Transverse colon (tissue), 4 donors: ENCODE data around the gene TMEM92. TPM values are rescaled to one million over a fixed set of nuclear protein-coding genes. Genes with fewer than 3 reads are reported as not detected.

Experiments used
- DNase-seq: peaks from one replicate; pipeline ENCODE4 v3.0.0-alpha.2; 2019
- H3K27ac ChIP-seq, 4 donors: fragments of 200-600 bp; sonication (generic); 2 replicates each; pipeline ENCODE4 v1.5.1; 2016 to 2018; ENCODE audit warnings: inconsistent platforms in 4 of 4
- H3K27me3 ChIP-seq: fragments of 200-600 bp; sonication (generic); 2 replicates; pipeline ENCODE4 v1.5.1; 2017; ENCODE audit warnings: inconsistent platforms
- H3K36me3 ChIP-seq, 4 donors: fragments of 200-600 bp; sonication (generic); 2 replicates each; pipeline ENCODE4 v1.5.1; 2017 to 2019; ENCODE audit warnings: inconsistent platforms in 4 of 4
- H3K4me1 ChIP-seq, 4 donors: fragments of 200-600 bp; sonication (generic); 2 replicates each; pipeline ENCODE4 v1.5.1; 2017 to 2020; ENCODE audit warnings: inconsistent platforms in 4 of 4
- H3K4me3 ChIP-seq, 4 donors: fragments of 200-600 bp; sonication (generic); 1 replicate in 1 of 4; 2 replicates in 3 of 4; pipeline versions ENCODE4 v1.5.1 to v1.6.1; 2017 to 2019; ENCODE audit warnings: inconsistent platforms in 4 of 4
- H3K9me3 ChIP-seq, 2 donors: fragments of 200-600 bp; sonication (generic); 2 replicates each; pipeline ENCODE4 v1.5.1; 2017 to 2019; ENCODE audit warnings: inconsistent platforms in 2 of 2
- CTCF ChIP-seq, 5 experiments: fragments of 200-600 bp in 3 of 5; fragments of 450-650 bp in 2 of 5; sonication (generic) in 3 of 5; IDR thresholded peaks; 1 replicate in 2 of 5; 2 replicates in 3 of 5; pipeline ENCODE4 v1.5.1; 2016 to 2017; ENCODE audit warnings: antibody characterized with exemption in 5 of 5, inconsistent platforms in 3 of 5, mild to moderate bottlenecking in 2 of 5, moderate library complexity in 1 of 5
- EP300 ChIP-seq: sonication (generic); formaldehyde crosslinking; IDR thresholded peaks from one replicate; pipeline ENCODE4 v1.6.1; 2017; ENCODE audit warnings: antibody characterized with exemption, low read depth
- POLR2A ChIP-seq: fragments of 450-650 bp; IDR thresholded peaks from one replicate; pipeline ENCODE4 v1.6.1; 2016; ENCODE audit warnings: antibody characterized with exemption, mild to moderate bottlenecking, moderate library complexity
- POLR2AphosphoS5 ChIP-seq, 3 donors: sonication (generic); formaldehyde crosslinking; IDR thresholded peaks; one replicate each; pipeline ENCODE4 v1.6.1; 2016; ENCODE audit warnings: antibody characterized with exemption in 3 of 3
- WGBS, 2 donors: methylation state at CpG; one replicate each; pipeline ENCODE4 v1.1.5; 2018; ENCODE audit warnings: low coverage in 1 of 2; 5-methylcytosine and 5-hydroxymethylcytosine counted together
- in situ Hi-C, 4 donors: fragments of 200-750 bp; cut with MboI; loops; one replicate each; pipeline versions ENCODE4 v1.15.0 to v1.15.1; 2017; ENCODE audit warnings: low sequenced_read_pairs in 3 of 4, low pct_ligation_motif_present in 1 of 4, low pct_unique_long_range_greater_than_20kb in 1 of 4
- intact Hi-C: fragments of 100-400 bp; cut with DNase I; formaldehyde crosslinking; loops from one replicate; pipeline ENCODE4 v1.15.1; 2023; ENCODE audit warnings: low total_unique reads
- total RNA-seq, 4 donors: library from RNA; depleted of rRNA; stranded (reverse); fragments of >200 nt; gene quantifications; one replicate each; pipeline ENCODE4 v1.1.0, GENCODE V29; 2016

The TMEM92 gene
- total RNA-seq, 4 donors from 2014 or later, result 1.9 to 3.7 TPM; not detected in 2

GRCh38 chr17:50308666-50309065 lies 34.4 kb downstream of the TMEM92 start:
- Histone ChIP-seq H3K36me3 (no peaks in the 10 kb centered on the region), H3K27me3 (no peaks in the 10 kb centered on the region), H3K9me3 (no peaks in the 10 kb centered on the region), H3K4me1 (peaks cover 0 to 22% (median 8%) of the 10 kb centered on the region in 4 donors), H3K27ac (peak overlapping the region in 1 of 4 donors; percentile 31), H3K4me3 (no peak overlapping the region)
- WGBS, 2 donors, result 83 to 85% methylated on average over 4 of the region's 4 CpGs
- in situ Hi-C loops (no loop called here), intact Hi-C loops (no loop called here)
- DNase-seq, result no peak
- TF ChIP-seq POLR2A (no peak), CTCF (IDR thresholded peaks at IDR 0.05) (no peak), EP300 (no peak), POLR2AphosphoS5 (IDR thresholded peaks at IDR 0.05) (no peak)

GRCh38 chr17:50310455-50311111 lies 36.3 kb downstream of the TMEM92 start:
- TF ChIP-seq EP300, result no peak
- TF ChIP-seq POLR2AphosphoS5 (IDR thresholded peaks at IDR 0.05), result no peak
- TF ChIP-seq CTCF (IDR thresholded peaks at IDR 0.05), result no peak
- TF ChIP-seq POLR2A, result no peak
- intact Hi-C loops (no loop called here), in situ Hi-C loops (no loop called here)
- WGBS, 2 donors, result 39 to 48% methylated on average over 3 of the region's 3 CpGs
- DNase-seq, result no peak
- Histone ChIP-seq H3K4me1 (peaks cover 0 to 8% (median 0%) of the 10 kb centered on the region in 4 donors), H3K9me3 (no peaks in the 10 kb centered on the region), H3K4me3 (no peak overlapping the region), H3K36me3 (no peaks in the 10 kb centered on the region), H3K27ac (no peak overlapping the region), H3K27me3 (no peaks in the 10 kb centered on the region)

GRCh38 chr17:50311112-50311460 lies 36.8 kb downstream of the TMEM92 start:
- TF ChIP-seq CTCF (IDR thresholded peaks at IDR 0.05), result no peak
- TF ChIP-seq EP300, result no peak
- no peak for TF ChIP-seq POLR2A
- no peak for TF ChIP-seq POLR2AphosphoS5 (IDR thresholded peaks at IDR 0.05)
- in situ Hi-C loops, result no loop called here

GRCh38 chr17:50311483-50311882 lies 37.2 kb downstream of the TMEM92 start:
- intact Hi-C loops, result no loop called here
- WGBS, 2 donors, result 57% methylated on average over 4 of the region's 4 CpGs; no CpG with 5 or more reads in 1 of the 2 donors
- no peak for DNase-seq
- TF ChIP-seq CTCF (IDR thresholded peaks at IDR 0.05) (no peak), POLR2A (no peak), EP300 (no peak), POLR2AphosphoS5 (IDR thresholded peaks at IDR 0.05) (no peak)
- no peaks in the 10 kb centered on the region for H3K27me3 ChIP-seq
- H3K9me3 ChIP-seq, result no peaks in the 10 kb centered on the region
- in situ Hi-C loops, result no loop called here
- no peak overlapping the region for H3K4me3 ChIP-seq
- H3K4me1 ChIP-seq, result peaks cover 0 to 8% (median 0%) of the 10 kb centered on the region in 4 donors
- no peaks in the 10 kb centered on the region for H3K36me3 ChIP-seq
- no peak overlapping the region for H3K27ac ChIP-seq

More at GRCh38 chr17:50311112-50311460, 36.8 kb downstream of the TMEM92 start:
- intact Hi-C loops, result no loop called here
- Histone ChIP-seq H3K27ac (no peak overlapping the region), H3K9me3 (no peaks in the 10 kb centered on the region), H3K4me1 (peaks cover 0 to 8% (median 0%) of the 10 kb centered on the region in 4 donors), H3K4me3 (no peak overlapping the region), H3K27me3 (no peaks in the 10 kb centered on the region), H3K36me3 (no peaks in the 10 kb centered on the region)
- DNase-seq, result no peak
- WGBS, 2 donors, result 50 to 65% methylated on average over 1 of the region's 1 CpG
